Measurements from ENCODE around the gene RAB6B.
"Not testable (repeated sequence)": the region's sequence is repeated elsewhere in the genome, so short reads cannot be mapped to it uniquely, and the experiment has no call there.

Gene RAB6B

GRCh38 chr3:133805702-133806475 is 89.8 kb downstream of the RAB6B start, which contains the start of gene SRPRB:
TSS of gene SRPRB (plus strand) at chr3:133805815. CDS start at chr3:133805849, 34 bp downstream.
- peak; percentile 93 for DNase-seq (ENCODE audit: low read depth)

- no peak for DNase-seq (ENCODE audit: low read depth)
These were observed 90.3 kb downstream of the RAB6B start for GRCh38 chr3:133805384-133805701.

- DNase-seq (ENCODE audit: low read depth), result no peak
These were observed 90.8 kb downstream of the RAB6B start for GRCh38 chr3:133804896-133805295.

- DNase-seq (ENCODE audit: low read depth), result no peak
These were observed 92.2 kb downstream of the RAB6B start for GRCh38 chr3:133803469-133803868.

GRCh38 chr3:133799794-133800585 is 95.7 kb downstream of the RAB6B start:
- DNase-seq (ENCODE audit: low read depth), result no peak

GRCh38 chr3:133797396-133798105 is 98.1 kb downstream of the RAB6B start:
- no peak for DNase-seq (ENCODE audit: low read depth)

- no peak for DNase-seq (ENCODE audit: low read depth)
These were observed 103.4 kb downstream of the RAB6B start for GRCh38 chr3:133792171-133792763.

GRCh38 chr3:133788024-133788423 is 107.7 kb downstream of the RAB6B start:
- DNase-seq (ENCODE audit: low read depth), result no peak

GRCh38 chr3:133783762-133784161 is 111.9 kb downstream of the RAB6B start:
- DNase-seq (ENCODE audit: low read depth), result no peak

- no peak for DNase-seq (ENCODE audit: low read depth)
These were observed 113.2 kb downstream of the RAB6B start for GRCh38 chr3:133782454-133782853.

GRCh38 chr3:133781570-133781969 is 114.1 kb downstream of the RAB6B start:
- DNase-seq (ENCODE audit: low read depth), result no peak

- not testable (repeated sequence) for DNase-seq (ENCODE audit: low read depth)
These were observed 114.9 kb downstream of the RAB6B start for GRCh38 chr3:133780756-133781155.

GRCh38 chr3:133779626-133780203 is 116.0 kb downstream of the RAB6B start:
- DNase-seq (ENCODE audit: low read depth), result no peak

GRCh38 chr3:133777807-133778568 is 117.7 kb downstream of the RAB6B start:
- DNase-seq (ENCODE audit: low read depth), result no peak

- no peak for DNase-seq (ENCODE audit: low read depth)
These were observed 118.8 kb downstream of the RAB6B start for GRCh38 chr3:133776794-133777438.

GRCh38 chr3:133775835-133776234 is 119.8 kb downstream of the RAB6B start:
- DNase-seq (ENCODE audit: low read depth), result no peak

- no peak for DNase-seq (ENCODE audit: low read depth)
These were observed 120.4 kb downstream of the RAB6B start for GRCh38 chr3:133775309-133775708.
